Loucy (cell line): ENCODE results near the gene CFP.

Experiments used
- EZH2phosphoT487 ChIP-seq: fragments of 200-600 bp; IDR thresholded peaks from 2 replicates; pipeline ENCODE4 v1.6.1; 2018; ENCODE audit warnings: antibody characterized with exemption, mild to moderate bottlenecking, moderate library complexity, borderline replicate concordance
- TF ChIP-seq, protein P1 (sequence below): fragments of 200-600 bp; sonication (generic); conservative IDR thresholded peaks from 2 replicates; pipeline ENCODE4 v1.5.1; 2014; ENCODE audit warnings: mild to moderate bottlenecking, antibody characterized with exemption, low read length

DNA sequence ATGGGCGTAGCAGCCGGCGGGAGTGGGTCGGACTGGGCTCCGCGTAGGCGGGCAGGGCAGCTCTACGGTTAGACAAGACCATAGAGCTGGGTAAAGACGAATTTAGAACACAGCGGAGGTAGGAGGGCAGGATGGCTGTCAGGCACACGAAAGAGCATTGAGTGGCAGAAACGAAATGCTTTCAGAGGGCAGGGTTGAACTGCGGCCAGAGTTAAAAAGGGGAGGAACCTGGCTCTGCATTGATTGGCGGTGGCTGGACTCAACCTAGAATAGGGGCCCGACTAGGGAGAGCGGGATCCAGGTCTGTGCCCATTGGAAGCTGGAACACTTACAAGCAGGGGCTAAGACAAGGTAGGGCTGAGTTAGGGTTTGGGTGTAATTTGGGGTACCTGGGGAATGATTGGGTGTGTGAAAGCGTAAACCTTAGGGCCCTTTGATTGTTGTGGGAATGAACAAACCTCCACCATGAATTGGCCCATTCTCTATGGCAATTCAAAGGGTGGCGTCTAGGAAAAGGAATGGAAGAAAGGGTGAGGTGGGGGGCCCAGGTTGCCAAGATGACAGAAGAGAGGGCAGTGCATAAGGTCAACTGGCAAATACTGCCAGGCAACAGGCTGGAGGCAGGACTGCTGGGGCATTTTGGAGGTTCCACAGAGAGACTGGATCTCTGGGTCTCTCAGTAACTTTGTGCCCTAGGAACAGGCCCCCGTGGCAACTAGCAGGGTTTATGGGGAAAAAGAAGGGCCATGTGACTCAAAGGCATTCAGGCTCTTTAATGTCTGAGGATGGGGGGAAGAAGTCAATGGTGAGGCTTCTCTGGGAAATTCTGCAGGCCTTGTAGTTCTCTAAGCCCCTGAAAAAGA, 21.5 kb upstream of the CFP start:
- TF ChIP-seq EZH2phosphoT487, result no peak
- TF ChIP-seq, protein P1, sequence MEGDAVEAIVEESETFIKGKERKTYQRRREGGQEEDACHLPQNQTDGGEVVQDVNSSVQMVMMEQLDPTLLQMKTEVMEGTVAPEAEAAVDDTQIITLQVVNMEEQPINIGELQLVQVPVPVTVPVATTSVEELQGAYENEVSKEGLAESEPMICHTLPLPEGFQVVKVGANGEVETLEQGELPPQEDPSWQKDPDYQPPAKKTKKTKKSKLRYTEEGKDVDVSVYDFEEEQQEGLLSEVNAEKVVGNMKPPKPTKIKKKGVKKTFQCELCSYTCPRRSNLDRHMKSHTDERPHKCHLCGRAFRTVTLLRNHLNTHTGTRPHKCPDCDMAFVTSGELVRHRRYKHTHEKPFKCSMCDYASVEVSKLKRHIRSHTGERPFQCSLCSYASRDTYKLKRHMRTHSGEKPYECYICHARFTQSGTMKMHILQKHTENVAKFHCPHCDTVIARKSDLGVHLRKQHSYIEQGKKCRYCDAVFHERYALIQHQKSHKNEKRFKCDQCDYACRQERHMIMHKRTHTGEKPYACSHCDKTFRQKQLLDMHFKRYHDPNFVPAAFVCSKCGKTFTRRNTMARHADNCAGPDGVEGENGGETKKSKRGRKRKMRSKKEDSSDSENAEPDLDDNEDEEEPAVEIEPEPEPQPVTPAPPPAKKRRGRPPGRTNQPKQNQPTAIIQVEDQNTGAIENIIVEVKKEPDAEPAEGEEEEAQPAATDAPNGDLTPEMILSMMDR, result no peak
